ENCODE measurements around the gene FBXO11. TPM values are rescaled to one million over a fixed set of nuclear protein-coding genes. Genes with fewer than 3 reads are reported as not detected.
"Not testable (repeated sequence)": the region's sequence is repeated elsewhere in the genome, so short reads cannot be mapped to it uniquely, and the experiment has no call there.

FBXO11 gene
- total and polyA plus RNA-seq, 8 donors, result 56.2 to 101 (median 89.2) TPM

- Histone ChIP-seq H3K4me1 (peaks cover 25 to 83% of the 10 kb centered on the region in 2 donors), H3K36me3 (peaks cover 0 to 3% of the 10 kb centered on the region in 2 donors), H3K4me3 (no peak overlapping the region), H3K27ac (peak overlapping the region in 1 of 2 donors; percentile 8), H3K9me3 (no peaks in the 10 kb centered on the region), H3K27me3 (no peaks in the 10 kb centered on the region)
- ATAC-seq, result no peak
- TF ChIP-seq CTCF (IDR thresholded peaks at IDR 0.05), result no peak
- no peak for DNase-seq
- intact Hi-C loops (cut with DNase I), result no loop called here
Observed at GRCh38 chr2:47897883-47898731, 8.2 kb downstream of the FBXO11 start.

- H3K27me3 ChIP-seq; H3K36me3 ChIP-seq; intact Hi-C loops (cut with DNase I); ATAC-seq; H3K4me3 ChIP-seq; H3K27ac ChIP-seq; H3K9me3 ChIP-seq; DNase-seq: not testable (repeated sequence)
- H3K4me1 ChIP-seq, result peaks cover 25 to 82% of the 10 kb centered on the region in 2 donors
Observed at GRCh38 chr2:47897191-47897882, 9.0 kb downstream of the FBXO11 start.

- peaks cover 0 to 3% of the 10 kb centered on the region in 2 donors for H3K36me3 ChIP-seq
- DNase-seq (no peak), ATAC-seq (no peak)
- no peaks in the 10 kb centered on the region for H3K9me3 ChIP-seq
- H3K4me3 ChIP-seq, result no peak overlapping the region
- H3K27me3 ChIP-seq, result no peaks in the 10 kb centered on the region
- intact Hi-C loops (cut with DNase I), result no loop called here
- peaks cover 23 to 83% of the 10 kb centered on the region in 2 donors for H3K4me1 ChIP-seq
- no peak for TF ChIP-seq CTCF (IDR thresholded peaks at IDR 0.05)
- H3K27ac ChIP-seq, result no peak overlapping the region
Observed at GRCh38 chr2:47896450-47896968, 9.8 kb downstream of the FBXO11 start.

- DNase-seq (no peak), ATAC-seq (no peak)
- H3K4me3 ChIP-seq, result no peak overlapping the region
- no peak overlapping the region for H3K27ac ChIP-seq
- peaks cover 0 to 3% of the 10 kb centered on the region in 2 donors for H3K36me3 ChIP-seq
- no peak for TF ChIP-seq CTCF (IDR thresholded peaks at IDR 0.05)
- intact Hi-C loops (cut with DNase I), result no loop called here
- H3K4me1 ChIP-seq, result peaks cover 15 to 89% of the 10 kb centered on the region in 2 donors
- no peaks in the 10 kb centered on the region for H3K27me3 ChIP-seq
- H3K9me3 ChIP-seq, result no peaks in the 10 kb centered on the region
Observed at GRCh38 chr2:47893771-47894170, 12.5 kb downstream of the FBXO11 start.

GRCh38 chr2:47892338-47892730 is 14.0 kb downstream of the FBXO11 start:
- Histone ChIP-seq H3K27ac (no peak overlapping the region), H3K9me3 (no peaks in the 10 kb centered on the region), H3K27me3 (no peaks in the 10 kb centered on the region), H3K36me3 (peaks cover 0 to 5% of the 10 kb centered on the region in 2 donors), H3K4me1 (peaks cover 18 to 84% of the 10 kb centered on the region in 2 donors), H3K4me3 (no peak overlapping the region)
- ATAC-seq (no peak), DNase-seq (no peak)
- TF ChIP-seq CTCF (IDR thresholded peaks at IDR 0.05), result no peak
- intact Hi-C loops (cut with DNase I), result no loop called here

All from left lung (tissue), 10 donors.